GM19395 (cell line): Measurements from ENCODE around the gene CNPPD1.

ENCODE experiments used
- ATAC-seq: cut with Tn5 transposase; IDR thresholded peaks from one replicate; pipeline ENCODE4 v1.9.1; 2021; ENCODE audit warnings: mild to moderate bottlenecking, moderate library complexity; ENCODE audit not compliant: unreplicated experiment

Gene CNPPD1

DNA sequence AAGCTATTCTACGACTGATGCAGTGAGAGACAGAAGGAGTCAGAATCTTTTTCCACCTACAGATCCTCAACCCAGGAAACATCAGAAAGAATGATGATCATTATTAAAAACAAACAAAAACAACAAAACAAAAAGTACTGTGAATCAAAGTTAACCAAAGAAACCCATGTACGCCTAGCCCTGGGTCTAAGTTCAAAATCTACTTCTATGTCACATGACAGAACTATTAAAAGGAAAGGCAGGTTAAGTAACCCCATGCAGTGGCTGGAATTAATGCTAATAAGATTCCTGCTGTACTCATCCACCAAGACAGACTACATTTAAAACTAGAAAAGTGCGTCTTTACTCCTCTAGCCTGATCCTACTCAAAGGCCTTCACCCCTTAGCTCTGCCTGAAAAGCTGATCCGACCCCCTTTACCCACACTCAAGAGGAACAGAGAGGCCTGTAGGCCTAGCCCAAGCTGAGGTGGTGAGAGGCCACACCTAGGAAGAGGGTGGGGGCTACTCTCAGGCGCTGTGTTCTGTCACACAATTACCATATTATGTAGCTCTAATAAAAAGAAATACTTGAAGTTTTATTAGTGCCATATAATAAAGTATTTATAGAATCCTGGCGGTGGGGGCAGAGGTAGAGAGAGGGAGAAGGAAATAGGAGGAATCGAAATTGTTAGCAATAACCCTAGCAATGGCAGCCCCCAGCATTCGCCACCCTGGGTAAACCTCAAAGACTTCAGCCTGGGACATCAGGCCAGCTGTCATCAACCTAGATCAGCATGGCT lies 53.2 kb downstream of the CNPPD1 start:
- ATAC-seq = no peak

DNA sequence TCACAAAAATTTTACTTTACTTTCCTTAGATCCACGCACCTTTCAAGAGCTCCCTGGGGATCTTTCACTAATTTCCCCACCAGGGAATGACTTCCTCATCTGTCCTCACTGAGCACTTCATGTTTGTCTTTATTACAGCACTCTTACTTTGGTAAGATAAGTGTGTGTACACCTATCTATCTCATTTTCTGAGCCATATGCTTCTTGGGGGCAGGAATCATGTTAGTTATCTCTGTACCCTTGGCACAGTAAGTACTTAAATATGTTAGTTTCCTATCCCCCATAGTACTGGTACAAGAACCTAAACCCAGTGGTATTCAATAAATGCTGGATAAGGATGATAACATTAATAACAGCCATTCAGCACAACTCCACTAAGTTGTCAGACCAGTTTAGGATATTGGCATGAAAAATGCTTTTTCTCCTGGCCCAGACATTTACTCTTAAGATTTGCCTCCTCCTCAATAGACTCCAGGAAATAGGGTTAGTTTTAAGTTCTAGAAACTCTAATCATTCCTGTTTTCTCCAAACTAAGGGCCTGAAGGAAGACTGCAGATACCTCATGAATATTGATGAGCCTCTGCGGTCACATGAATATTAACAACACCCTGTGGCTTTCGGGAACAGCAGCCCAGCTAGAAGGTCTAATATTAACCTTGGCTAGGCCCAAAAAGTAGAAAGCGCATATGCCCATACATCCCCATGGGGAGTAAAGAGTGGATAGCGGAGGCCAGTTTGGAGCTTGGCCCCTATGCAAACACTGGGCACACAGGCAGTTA lies 54.3 kb downstream of the CNPPD1 start:
- ATAC-seq = no peak
